Natural killer cell (primary cell): ENCODE measurements around the gene IL17RB. TPM values are rescaled to one million over a fixed set of nuclear protein-coding genes. Genes with fewer than 3 reads are reported as not detected.

Source experiments
- ATAC-seq, 3 donors: fragments of 150-1000 bp in 2 of 3; fragments of 200-7000 bp in 1 of 3; cut with Tn5 transposase; 1 replicate in 1 of 3; 2 replicates in 2 of 3; pipeline ENCODE4 v1.10.0; 2021; ENCODE audit warnings: mild to moderate bottlenecking in 2 of 3, moderate library complexity in 2 of 3
- DNase-seq, 2 donors: peaks; one replicate each; pipeline versions ENCODE4 v3.0.0 to v3.0.0-alpha.2; 2013 to 2021; ENCODE audit warnings: mixed read lengths in 1 of 2
- H3K27ac ChIP-seq: one replicate; pipeline ENCODE4 v1.5.1; 2013; ENCODE audit warnings: mild to moderate bottlenecking, low read length
- H3K27me3 ChIP-seq: one replicate; pipeline ENCODE4 v1.6.1; 2013; ENCODE audit warnings: low read length; ENCODE audit not compliant: control insufficient read depth, insufficient read depth
- H3K36me3 ChIP-seq: one replicate; pipeline ENCODE4 v1.6.1; 2013; ENCODE audit warnings: low read length; ENCODE audit not compliant: control insufficient read depth, insufficient read depth
- H3K4me1 ChIP-seq: one replicate; pipeline ENCODE4 v1.6.1; 2013; ENCODE audit warnings: low read length; ENCODE audit not compliant: control insufficient read depth, insufficient read depth
- H3K4me3 ChIP-seq: one replicate; pipeline ENCODE4 v1.5.1; 2013; ENCODE audit warnings: low read length
- H3K9me3 ChIP-seq: one replicate; pipeline ENCODE4 v1.6.1; 2013; ENCODE audit warnings: low read length; ENCODE audit not compliant: control insufficient read depth, insufficient read depth
- H3K27ac Mint-ChIP-seq, 2 donors: one replicate each; pipeline ENCODE4 v1.8.0; 2022; ENCODE audit warnings: mild to moderate bottlenecking in 2 of 2, mixed read lengths in 2 of 2, moderate library complexity in 1 of 2
- H3K27me3 Mint-ChIP-seq, 2 donors: one replicate each; pipeline ENCODE4 v1.8.0; 2022; ENCODE audit warnings: low read depth in 2 of 2, mixed read lengths in 2 of 2
- H3K36me3 Mint-ChIP-seq: one replicate; pipeline ENCODE4 v1.8.0; 2022; ENCODE audit warnings: mixed read lengths
- H3K4me1 Mint-ChIP-seq, 2 donors: one replicate each; pipeline ENCODE4 v1.8.0; 2022; ENCODE audit warnings: mixed read lengths in 2 of 2
- H3K4me3 Mint-ChIP-seq: one replicate; pipeline ENCODE4 v1.8.0; 2022; ENCODE audit warnings: mild to moderate bottlenecking, moderate library complexity, mixed read lengths
- H3K9me3 Mint-ChIP-seq, 2 donors: one replicate each; pipeline ENCODE4 v1.8.0; 2022; ENCODE audit warnings: mixed read lengths in 2 of 2
- WGBS: methylation state at CpG from one replicate; pipeline ENCODE4 v1.1.7; 2013; ENCODE audit warnings: missing lambda C conversion rate; ENCODE audit not compliant: insufficient coverage; 5-methylcytosine and 5-hydroxymethylcytosine counted together
- intact Hi-C: fragments of 100-400 bp; cut with micrococcal nuclease; formaldehyde crosslinking; loops from one replicate; pipeline ENCODE4 v1.14.2; 2022
- total RNA-seq, 4 donors: library from RNA; stranded (reverse); fragments of 120-200 nt in 1 of 4; gene quantifications; one replicate each; pipeline versions ENCODE4 v1.2.3 to v1.2.4, GENCODE V29; 2013 to 2022
- TF ChIP-seq, protein P1 (sequence below): fragments of 200-600 bp; IDR thresholded peaks from one replicate; pipeline ENCODE4 v1.8.0; 2022; ENCODE audit warnings: antibody characterized with exemption

IL17RB gene
- total RNA-seq, 3 donors from 2014 or later (not counting 1 experiment from before 2014, with no cell fraction given), result 0.25 TPM; not detected in 2

DNA sequence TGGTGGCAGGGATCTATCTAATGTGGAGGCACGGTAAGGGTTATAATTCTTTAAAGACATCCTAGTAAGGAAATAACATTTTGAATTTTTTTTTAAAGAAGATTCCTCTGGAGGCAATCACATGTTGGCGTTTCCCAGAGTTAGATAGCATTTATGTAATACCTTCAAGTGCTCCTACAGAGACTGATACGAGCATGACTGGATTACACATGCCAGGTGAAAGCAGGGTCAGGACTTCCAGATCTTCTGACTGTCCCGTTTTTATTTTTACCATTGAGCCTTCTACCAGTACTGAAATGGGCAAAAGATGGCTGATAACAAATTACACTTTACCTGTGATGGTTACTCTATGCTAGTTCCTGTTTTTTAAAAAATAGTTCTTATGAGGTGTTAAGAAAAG is 13.8 kb downstream of the IL17RB start:
- DNase-seq (no peak), ATAC-seq (no peak)
- no peaks in the 10 kb centered on the region for H3K9me3 Mint-ChIP-seq
- H3K4me1 ChIP-seq, result no peaks in the 10 kb centered on the region
- intact Hi-C loops, result no loop called here
- peaks cover 8% of the 10 kb centered on the region for H3K36me3 Mint-ChIP-seq
- H3K4me3 ChIP-seq, result no peak overlapping the region
- no peak overlapping the region for H3K4me3 Mint-ChIP-seq
- TF ChIP-seq, protein P1, sequence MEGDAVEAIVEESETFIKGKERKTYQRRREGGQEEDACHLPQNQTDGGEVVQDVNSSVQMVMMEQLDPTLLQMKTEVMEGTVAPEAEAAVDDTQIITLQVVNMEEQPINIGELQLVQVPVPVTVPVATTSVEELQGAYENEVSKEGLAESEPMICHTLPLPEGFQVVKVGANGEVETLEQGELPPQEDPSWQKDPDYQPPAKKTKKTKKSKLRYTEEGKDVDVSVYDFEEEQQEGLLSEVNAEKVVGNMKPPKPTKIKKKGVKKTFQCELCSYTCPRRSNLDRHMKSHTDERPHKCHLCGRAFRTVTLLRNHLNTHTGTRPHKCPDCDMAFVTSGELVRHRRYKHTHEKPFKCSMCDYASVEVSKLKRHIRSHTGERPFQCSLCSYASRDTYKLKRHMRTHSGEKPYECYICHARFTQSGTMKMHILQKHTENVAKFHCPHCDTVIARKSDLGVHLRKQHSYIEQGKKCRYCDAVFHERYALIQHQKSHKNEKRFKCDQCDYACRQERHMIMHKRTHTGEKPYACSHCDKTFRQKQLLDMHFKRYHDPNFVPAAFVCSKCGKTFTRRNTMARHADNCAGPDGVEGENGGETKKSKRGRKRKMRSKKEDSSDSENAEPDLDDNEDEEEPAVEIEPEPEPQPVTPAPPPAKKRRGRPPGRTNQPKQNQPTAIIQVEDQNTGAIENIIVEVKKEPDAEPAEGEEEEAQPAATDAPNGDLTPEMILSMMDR, result no peak
- WGBS, result 73% methylated on average over 4 of the region's 4 CpGs
- H3K36me3 ChIP-seq, result peaks cover 14% of the 10 kb centered on the region
- H3K27me3 ChIP-seq, result no peaks in the 10 kb centered on the region
- no peak overlapping the region for H3K27ac Mint-ChIP-seq
- H3K4me1 Mint-ChIP-seq, result peaks cover 5 to 18% of the 10 kb centered on the region in 2 donors
- H3K27ac ChIP-seq, result no peak overlapping the region
- H3K9me3 ChIP-seq, result no peaks in the 10 kb centered on the region
- H3K27me3 Mint-ChIP-seq, result no peaks in the 10 kb centered on the region

DNA sequence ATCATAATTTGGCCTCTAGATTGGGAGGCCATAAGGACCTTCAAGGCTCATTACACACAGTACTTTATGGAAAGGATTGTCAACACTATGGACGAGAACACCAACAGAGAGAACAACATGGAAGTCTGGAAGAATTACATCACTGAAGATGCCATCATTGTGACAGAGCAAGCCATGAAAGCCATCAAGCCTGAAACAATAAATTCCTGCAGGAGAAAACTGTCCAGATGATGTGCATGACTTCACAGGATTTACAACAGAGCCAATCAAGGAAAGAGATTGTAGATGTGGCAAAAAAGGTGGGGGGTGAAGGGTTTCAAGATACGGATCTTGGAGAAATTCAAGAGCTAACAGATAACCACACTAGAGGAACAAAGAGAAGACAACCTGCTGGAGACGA is 15.9 kb downstream of the IL17RB start:
- H3K4me1 Mint-ChIP-seq, result peaks cover 5 to 13% of the 10 kb centered on the region in 2 donors

DNA sequence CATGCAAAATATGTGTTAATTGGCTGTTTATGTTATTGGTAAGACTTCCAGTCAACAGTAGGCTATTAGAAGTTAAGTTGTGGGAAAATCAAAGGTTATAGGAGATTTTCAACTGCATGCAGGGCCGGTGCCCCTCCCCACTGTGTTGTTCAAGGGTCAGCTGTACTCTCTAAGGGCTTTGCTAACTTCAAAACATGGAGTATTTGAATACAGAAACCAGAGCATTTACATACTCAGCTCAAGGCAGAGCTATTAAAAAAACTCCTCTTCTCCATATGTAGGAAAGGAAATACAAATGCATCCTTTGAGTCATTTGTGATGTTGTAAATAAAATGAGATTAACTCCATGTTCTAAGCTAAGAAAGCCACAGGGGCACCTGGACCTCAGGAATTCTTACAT is 16.8 kb downstream of the IL17RB start:
- Mint-ChIP-seq H3K27me3 (no peaks in the 10 kb centered on the region), H3K9me3 (no peaks in the 10 kb centered on the region), H3K4me1 (peaks cover 9 to 17% of the 10 kb centered on the region in 2 donors), H3K27ac (no peak overlapping the region), H3K36me3 (peaks cover 13% of the 10 kb centered on the region), H3K4me3 (no peak overlapping the region)
- Histone ChIP-seq H3K27ac (no peak overlapping the region), H3K36me3 (peaks cover 29% of the 10 kb centered on the region), H3K4me3 (no peak overlapping the region), H3K9me3 (no peaks in the 10 kb centered on the region), H3K27me3 (no peaks in the 10 kb centered on the region), H3K4me1 (no peaks in the 10 kb centered on the region)
- WGBS, result 100% methylated on average over 1 of the region's 1 CpG
- intact Hi-C loops, result no loop called here
- ATAC-seq (no peak), DNase-seq (no peak)
- TF ChIP-seq, protein P1, result no peak

More for the DNA sequence above, 15.9 kb downstream of the IL17RB start:
- DNase-seq (no peak), ATAC-seq (no peak)
- H3K36me3 Mint-ChIP-seq, result peaks cover 8% of the 10 kb centered on the region
- H3K4me3 ChIP-seq, result no peak overlapping the region
- H3K9me3 ChIP-seq, result no peaks in the 10 kb centered on the region
- no peaks in the 10 kb centered on the region for H3K27me3 ChIP-seq
- intact Hi-C loops, result no loop called here
- H3K36me3 ChIP-seq, result peaks cover 21% of the 10 kb centered on the region
- no peak overlapping the region for H3K27ac Mint-ChIP-seq
- TF ChIP-seq, protein P1, result no peak
- H3K9me3 Mint-ChIP-seq, result no peaks in the 10 kb centered on the region
- H3K27me3 Mint-ChIP-seq, result no peaks in the 10 kb centered on the region
- H3K4me3 Mint-ChIP-seq, result no peak overlapping the region
- no peak overlapping the region for H3K27ac ChIP-seq
- H3K4me1 ChIP-seq, result no peaks in the 10 kb centered on the region
- 94% methylated on average over 3 of the region's 3 CpGs for WGBS
